ENCODE data around the gene B3GNT8. TPM values are rescaled to one million over a fixed set of nuclear protein-coding genes. Genes with fewer than 3 reads are reported as not detected.

B3GNT8 gene
- total and polyA plus RNA-seq, 2 of the 8 experiments (the other 6 are each of a cell fraction or from before 2014, with no cell fraction given): 0.67 to 0.86 TPM

GRCh38 chr19:41433171-41433570 is 6.0 kb upstream of the B3GNT8 start:
- H4K91ac ChIP-seq (replicated peaks; ENCODE audit: insufficient read length, low read length): no peak overlapping the region
- H3K4ac ChIP-seq (replicated peaks; ENCODE audit: insufficient read length, low read depth, low read length): no peak overlapping the region
- POLR2A ChIA-PET (ENCODE audit: partially characterized antibody): interaction anchor here (0.9 to 1.4 kb wide), 2 partner anchors 9 to 49 kb away, joined by 3 to 4 read pairs; no protein-coding TSS in a partner anchor
- H2AK5ac ChIP-seq (ENCODE audit: low read depth, low read length): no peak overlapping the region
- H3K23ac ChIP-seq (ENCODE audit: insufficient read length): no peak overlapping the region
- no peak overlapping the region for H2BK120ac ChIP-seq (replicated peaks; ENCODE audit: low read depth, low read length)
- H3K36me3 ChIP-seq (ENCODE audit: control insufficient read depth in 2 of 4, insufficient read depth in 4 of 4, low read length in 3 of 4): peaks cover 9 to 24% (median 21%) of the 10 kb centered on the region in 4 experiments; a peak in 7 of 8 replicates
- H3K4me3 ChIP-seq (ENCODE audit: extremely low read depth in 1 of 4, insufficient read depth in 2 of 4, low read depth in 3 of 4, low read length in 4 of 4): no peak overlapping the region
- no peak overlapping the region for H2BK5ac ChIP-seq (ENCODE audit: low read depth, low read length)
- H4K20me1 ChIP-seq (replicated peaks in 1 of 2; ENCODE audit: control insufficient read depth in 1 of 2, insufficient read depth in 2 of 2, low read length in 2 of 2): peaks cover 0 to 15% of the 10 kb centered on the region in 2 experiments
- WGBS, 2 experiments (ENCODE audit: extremely low coverage in 1 of 2, insufficient coverage in 1 of 2, insufficient read length in 1 of 2, insufficient replicate concordance in 2 of 2, low coverage in 1 of 2, low lambda C conversion rate in 2 of 2, missing lambda C conversion rate in 1 of 2): 82% methylated on average over 13 of the region's 18 CpGs; no CpG with 5 or more reads in 1 of the 2 experiments
- H3K18ac ChIP-seq (ENCODE audit: extremely low read depth, low read length): no peak overlapping the region
- no peak overlapping the region for H3K9ac ChIP-seq (replicated peaks in 1 of 4; ENCODE audit: extremely low read depth in 1 of 4, low read depth in 3 of 4, low read length in 3 of 4)
- no peak overlapping the region for H3K56ac ChIP-seq (replicated peaks; ENCODE audit: insufficient read length, low read depth, low read length)
- CTCF ChIA-PET (ENCODE audit: partially characterized antibody): interaction anchor here (0.6 to 4.1 kb wide), 6 partner anchors 23 to 137 kb away, joined by 3 to 21 read pairs (median 4); no protein-coding TSS in a partner anchor
- DNase-seq (ENCODE audit: low read depth in 1 of 2, low spot score in 2 of 2): no peak
- peaks cover 6% of the 10 kb centered on the region; the same call in 1 of the 2 replicates for H3K23me2 ChIP-seq (ENCODE audit: low read depth, low read length)
- H3K27ac ChIP-seq (ENCODE audit: low read depth, low read length): no peak overlapping the region
- H3K79me2 ChIP-seq (ENCODE audit: control insufficient read depth in 1 of 2, insufficient read depth in 2 of 2, low read length in 2 of 2): no peaks in the 10 kb centered on the region
- no peak overlapping the region for H3K14ac ChIP-seq (ENCODE audit: insufficient read length)
- H4K5ac ChIP-seq (ENCODE audit: insufficient read length, low read depth, low read length): no peak overlapping the region
- no peak overlapping the region for H2BK20ac ChIP-seq (ENCODE audit: low read length)
- H2BK15ac ChIP-seq (ENCODE audit: low read length): no peak overlapping the region
- H3K4me1 ChIP-seq (replicated peaks in 1 of 4; ENCODE audit: control insufficient read depth in 3 of 4, insufficient read depth in 4 of 4, low read length in 3 of 4): peaks cover 0 to 4% (median 2%) of the 10 kb centered on the region in 4 experiments; a peak in 5 of 7 replicates
- H4K8ac ChIP-seq (ENCODE audit: extremely low read depth, insufficient read depth, low read length): no peak overlapping the region
- H2AFZ ChIP-seq (ENCODE audit: low read length): no peak overlapping the region
- 0 out of 2 replicates have a peak, but pooled peaks cover 3% of the 10 kb centered on the region for H3K79me1 ChIP-seq (ENCODE audit: low read depth, low read length)
- no peak for FAIRE-seq
- H3K9me3 ChIP-seq (ENCODE audit: insufficient read depth in 2 of 2, low read depth in 1 of 2, low read length in 1 of 2): no peaks in the 10 kb centered on the region
- no peak overlapping the region for H3K4me2 ChIP-seq (ENCODE audit: insufficient read depth in 1 of 2, low read depth in 2 of 2, low read length in 2 of 2)
- no peak overlapping the region for H2BK12ac ChIP-seq (ENCODE audit: low read depth, low read length)
- no peaks in the 10 kb centered on the region for H3K27me3 ChIP-seq (replicated peaks in 1 of 4; ENCODE audit: control insufficient read depth in 3 of 4, extremely low read depth in 1 of 4, insufficient read depth in 3 of 4, low read length in 3 of 4)
- TF ChIP-seq RAD21 (IDR thresholded peaks at IDR 0.05 in 1 of 2, conservative IDR thresholded peaks at IDR 0.05 in 1 of 2; ENCODE audit: low read depth in 2 of 2, low read length in 2 of 2) (no peak), CHD2 (IDR thresholded peaks at IDR 0.05; ENCODE audit: low read length) (no peak), POLR2AphosphoS5 (IDR thresholded peaks at IDR 0.05; ENCODE audit: low read depth, low read length) (no peak), RBBP5 (IDR thresholded peaks at IDR 0.05; ENCODE audit: borderline replicate concordance, low read depth, low read length) (no peak)

Data from H1 (cell line).